ENCODE results near the gene IHH.

IHH gene

GRCh38 chr2:219073413-219074129, 12.8 kb upstream of the IHH start:
- no peak for DNase-seq

GRCh38 chr2:219072741-219073250, 12.1 kb upstream of the IHH start:
- no peak for DNase-seq

GRCh38 chr2:219071131-219071816, 10.6 kb upstream of the IHH start:
- DNase-seq = no peak

- no peak for DNase-seq
Measured at GRCh38 chr2:219065484-219065883, 4.8 kb upstream of the IHH start.

GRCh38 chr2:219062081-219062480, 1.4 kb upstream of the IHH start:
- no peak for DNase-seq

DNA sequence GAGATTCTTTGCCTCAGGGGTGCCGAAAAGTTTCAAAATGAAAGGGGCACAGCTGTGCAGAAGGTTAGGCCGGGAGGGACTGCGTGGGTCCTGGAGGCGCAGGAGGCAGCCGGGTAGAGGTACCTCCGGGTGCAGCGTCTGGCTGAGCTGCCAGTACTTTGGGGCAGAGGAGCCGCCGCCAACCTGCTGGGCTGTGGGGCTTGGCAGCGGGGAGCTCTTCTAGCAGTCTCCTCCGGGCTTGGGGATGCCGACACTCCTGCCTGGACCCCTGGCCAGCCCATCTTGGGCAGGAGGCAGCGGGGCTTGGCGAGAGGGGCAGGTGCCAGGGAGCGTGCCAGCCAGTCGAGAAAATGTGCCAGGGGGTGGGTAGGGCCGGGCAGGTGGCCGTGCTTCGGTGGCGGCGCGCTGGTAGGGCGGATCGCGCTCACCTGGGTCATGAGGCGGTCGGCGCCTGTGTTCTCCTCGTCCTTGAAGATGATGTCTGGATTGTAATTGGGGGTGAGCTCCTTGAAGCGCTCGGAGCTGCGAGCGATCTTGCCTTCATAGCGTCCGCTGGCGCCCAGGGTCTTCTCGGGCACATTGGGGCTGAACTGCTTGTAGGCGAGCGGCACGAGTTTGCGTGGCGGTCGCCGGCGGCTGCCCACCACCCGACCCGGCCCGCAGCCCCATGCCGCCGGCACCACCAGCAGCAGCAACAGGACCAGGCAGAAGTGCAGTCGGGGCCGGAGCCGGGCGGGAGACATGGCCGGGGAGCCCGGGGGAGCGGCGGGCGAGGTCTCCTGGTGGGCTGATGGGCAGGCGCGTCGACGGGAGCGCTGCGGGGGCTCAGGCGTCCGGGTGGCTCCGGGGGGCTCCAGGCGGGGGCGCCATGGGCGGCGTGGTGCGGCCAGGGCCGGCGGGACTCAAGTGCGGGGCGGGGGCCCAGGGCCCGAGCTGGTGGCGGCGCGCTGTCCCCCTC, 717 bp downstream of the IHH start:
- DNase-seq = no peak

DNA sequence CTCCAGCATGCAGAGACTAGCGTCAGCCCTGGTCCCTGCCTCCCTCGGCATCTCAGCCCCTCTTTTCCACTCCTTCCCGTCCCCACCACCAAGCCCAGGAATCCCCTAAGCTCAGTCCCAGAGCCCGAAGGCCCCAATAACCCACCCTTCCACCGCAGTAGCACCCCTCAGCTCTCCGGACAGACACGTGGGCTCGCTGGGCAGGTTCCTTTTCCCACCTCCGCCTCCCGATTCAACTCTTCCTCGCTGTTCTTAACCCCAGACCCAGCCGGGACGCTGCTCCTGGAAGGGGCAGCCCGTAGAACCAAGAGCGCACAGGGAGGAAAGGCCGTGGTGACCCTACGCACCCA, 1.4 kb downstream of the IHH start:
- no peak for DNase-seq

- DNase-seq = no peak
Measured at GRCh38 chr2:219058541-219059374, 2.0 kb downstream of the IHH start.

- peak; percentile 69 for DNase-seq
Measured at GRCh38 chr2:219057709-219058540, 2.8 kb downstream of the IHH start.

GRCh38 chr2:219056896-219057708, 3.6 kb downstream of the IHH start:
- no peak for DNase-seq

GRCh38 chr2:219056176-219056895, 4.4 kb downstream of the IHH start:
- DNase-seq = no peak

- DNase-seq = no peak
Measured at GRCh38 chr2:219054956-219055903, 5.5 kb downstream of the IHH start.

DNA sequence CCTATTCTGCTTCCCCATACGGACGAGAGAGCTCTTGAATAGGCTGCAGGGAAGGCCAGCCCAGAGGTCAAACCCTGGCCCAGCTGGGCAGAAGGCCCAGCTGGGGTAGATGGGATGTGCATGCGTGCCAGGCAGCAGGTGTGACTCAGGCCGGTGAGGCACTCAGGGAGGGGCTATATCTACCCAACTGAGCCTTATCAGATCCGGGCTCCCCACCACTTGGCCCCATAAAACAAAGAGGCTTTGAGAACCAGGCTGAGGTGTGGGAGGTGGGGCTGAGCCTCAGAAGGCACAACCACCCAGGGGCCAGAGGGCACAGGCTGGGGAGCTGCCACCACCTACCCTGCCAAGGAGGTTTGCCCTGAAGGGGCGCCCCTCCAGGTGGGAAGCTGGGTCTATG, 11.4 kb downstream of the IHH start:
- DNase-seq = no peak

DNA sequence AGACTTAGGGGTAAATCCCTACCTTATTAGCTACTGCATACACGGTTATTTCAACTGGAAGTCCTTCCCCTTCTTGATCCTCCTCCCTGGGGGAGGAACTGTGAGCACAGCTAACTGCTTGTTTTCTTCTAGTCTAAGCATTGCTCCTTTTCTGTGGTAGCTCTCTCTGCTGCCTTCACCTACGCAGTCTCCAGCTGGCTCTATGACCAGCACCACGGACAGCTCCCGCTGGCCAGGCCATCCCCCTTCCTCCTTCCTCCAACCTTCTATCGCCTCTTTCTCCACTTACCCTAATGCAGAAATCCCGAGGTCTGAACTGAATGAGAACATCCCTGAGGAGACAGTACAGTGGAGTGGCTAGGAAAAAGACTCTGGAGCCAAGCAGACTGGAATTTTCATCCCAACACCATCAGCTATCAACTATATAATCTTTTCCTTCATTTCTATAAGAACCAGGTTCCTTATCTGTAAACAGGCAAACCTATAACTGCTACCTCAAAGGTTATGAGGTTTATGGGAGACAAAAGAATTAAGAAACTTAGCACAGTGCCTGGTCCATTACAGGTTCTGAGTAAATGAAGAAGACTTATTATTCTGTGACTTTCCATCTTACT, 14.7 kb downstream of the IHH start:
- no peak for DNase-seq

DNA sequence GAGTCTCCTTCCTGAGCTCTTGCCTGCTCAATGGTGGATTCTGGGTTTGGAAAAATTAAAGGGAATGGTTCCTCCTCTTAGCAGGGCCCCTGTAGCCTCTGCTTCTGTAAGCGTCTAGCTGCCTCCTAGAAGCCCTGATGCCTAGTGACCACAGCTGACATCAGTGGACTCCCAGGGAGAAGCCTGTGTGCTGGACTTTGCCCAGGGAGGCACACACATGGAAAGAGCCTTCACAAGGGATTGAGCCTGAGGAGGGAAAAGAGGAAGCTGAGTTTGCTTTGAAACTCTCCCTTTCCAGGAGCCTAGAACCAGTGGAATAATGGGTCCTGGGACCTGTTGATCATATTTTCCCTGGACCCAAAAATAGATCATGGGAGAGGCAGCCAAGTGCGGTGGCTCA, 18.0 kb downstream of the IHH start:
- DNase-seq = no peak

DNA sequence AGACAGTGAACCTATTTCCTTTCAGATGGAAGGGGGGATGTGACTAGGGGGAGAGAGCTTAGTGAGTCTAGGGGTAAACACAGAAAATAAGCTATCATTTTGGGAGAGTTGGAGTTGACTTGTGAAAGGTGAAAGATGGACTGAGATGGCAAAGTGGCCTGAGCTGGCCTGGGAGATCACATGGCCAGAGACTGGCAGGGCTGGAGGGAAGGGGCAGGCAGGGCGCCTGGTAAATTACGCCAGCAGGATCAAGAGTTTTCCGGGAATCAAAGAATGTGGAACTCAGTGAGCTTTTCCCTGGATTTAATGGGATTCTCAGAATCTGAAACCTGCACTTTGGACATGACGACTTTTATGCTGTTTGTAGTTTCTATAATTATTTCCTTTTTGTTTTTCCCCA, 18.6 kb downstream of the IHH start:
- no peak for DNase-seq

DNA sequence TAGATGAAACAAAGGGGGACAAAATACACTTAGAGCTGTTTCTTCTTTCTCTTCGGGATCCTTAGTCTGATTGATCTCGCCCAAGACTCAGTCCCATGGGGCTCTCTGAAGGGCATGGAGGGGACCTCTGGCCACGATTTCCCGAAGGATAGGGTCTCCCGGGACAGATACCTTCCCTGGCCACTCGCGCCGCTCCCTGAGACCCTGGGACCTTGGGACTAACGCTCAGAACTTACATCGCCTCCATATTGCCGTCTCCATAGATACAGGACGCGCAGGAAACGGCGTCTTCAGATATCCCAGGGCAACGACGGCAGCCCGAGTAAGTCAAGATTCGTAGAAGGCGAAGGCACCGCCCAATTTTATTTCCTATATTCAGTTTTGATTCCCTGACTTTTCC, 19.5 kb downstream of the IHH start, which contains the start of gene CFAP65:
CFAP65 (minus strand) TSS at position 265 of the 400 bp plus-strand sequence. CDS start 2,468 bp downstream, outside the sequence.
- no peak for DNase-seq

GRCh38 chr2:219038600-219038999, 22.1 kb downstream of the IHH start:
- DNase-seq = no peak

Measured in NCI-H2107 (cell line).